ENCODE measurements around the gene ATP5PF. TPM values are rescaled to one million over a fixed set of nuclear protein-coding genes. Genes with fewer than 3 reads are reported as not detected.

The ATP5PF gene
- total and polyA plus RNA-seq, 2 donors (not counting 1 experiment from before 2014, with no cell fraction given): 36.6 to 58.3 TPM

- DNase-seq (no peak), ATAC-seq (ENCODE audit: low read depth) (no peak)
- no peak for TF ChIP-seq EZH2 (IDR thresholded peaks at IDR 0.05; ENCODE audit: borderline replicate concordance, insufficient read depth, low read depth, low read length, poor library complexity, severe bottlenecking)
- no peak for TF ChIP-seq CTCF (IDR thresholded peaks at IDR 0.05)
- CTCF ChIA-PET: no interaction called here
- intact Hi-C loops (cut with micrococcal nuclease): no loop called here
- Histone ChIP-seq H3K27me3 (replicated peaks in 1 of 4; ENCODE audit: control extremely low read depth in 1 of 4, control insufficient read depth in 3 of 4, insufficient read depth in 4 of 4, low read length in 3 of 4) (no peaks in the 10 kb centered on the region), H3K4me1 (ENCODE audit: control insufficient read depth in 2 of 2, insufficient read depth in 2 of 2, low read length in 2 of 2) (peaks cover 2 to 4% of the 10 kb centered on the region in 2 donors), H3K79me2 (ENCODE audit: control insufficient read depth, insufficient read depth, low read length) (peaks cover 4% of the 10 kb centered on the region), H3K4me3 (ENCODE audit: control extremely low read depth in 1 of 5, extremely low read depth in 1 of 5, insufficient read depth in 1 of 5, low read depth in 2 of 5, low read length in 4 of 5) (no peak overlapping the region), H3K36me3 (replicated peaks in 1 of 2; ENCODE audit: control extremely low read depth in 1 of 2, control insufficient read depth in 1 of 2, extremely low read depth in 1 of 2, insufficient read depth in 2 of 2, low read length in 1 of 2) (peaks cover 24 to 72% of the 10 kb centered on the region in 2 experiments), H3K27ac (ENCODE audit: low read length in 2 of 2) (no peak overlapping the region), H3K4me2 (replicated peaks; ENCODE audit: low read depth, low read length, poor library complexity, severe bottlenecking) (no peak overlapping the region), H3K9ac (ENCODE audit: low read length) (no peak overlapping the region), H2AFZ (ENCODE audit: insufficient read depth, low read depth, low read length, poor library complexity, severe bottlenecking) (no peak overlapping the region), H3K9me3 (ENCODE audit: control extremely low read depth in 1 of 3, control insufficient read depth in 2 of 3, insufficient read depth in 1 of 3, low read length in 2 of 3) (no peaks in the 10 kb centered on the region), H4K20me1 (ENCODE audit: control insufficient read depth, insufficient read depth, low read length, poor library complexity, severe bottlenecking) (peaks cover 14% of the 10 kb centered on the region)
- no peaks in the 10 kb centered on the region for H3K27me3 Mint-ChIP-seq
- no peaks in the 10 kb centered on the region for H3K9me3 Mint-ChIP-seq (ENCODE audit: insufficient read depth)
- no CpG with 5 or more reads among the region's 1 CpG for WGBS (ENCODE audit: insufficient coverage)
- H3K4me1 Mint-ChIP-seq: peaks cover 7% of the 10 kb centered on the region
- no peak overlapping the region for H3K4me3 Mint-ChIP-seq
- POLR2A ChIA-PET: no interaction called here
- no peak overlapping the region for H3K27ac Mint-ChIP-seq
These were observed 26.0 kb upstream of the ATP5PF start for GRCh38 chr21:25760677-25761076.

- Histone ChIP-seq H3K9me3 (ENCODE audit: control extremely low read depth in 1 of 3, control insufficient read depth in 2 of 3, insufficient read depth in 1 of 3, low read length in 2 of 3) (no peaks in the 10 kb centered on the region), H3K4me2 (replicated peaks; ENCODE audit: low read depth, low read length, poor library complexity, severe bottlenecking) (no peak overlapping the region), H3K9ac (ENCODE audit: low read length) (no peak overlapping the region), H3K4me1 (ENCODE audit: control insufficient read depth in 2 of 2, insufficient read depth in 2 of 2, low read length in 2 of 2) (peaks cover 2 to 4% of the 10 kb centered on the region in 2 donors), H3K79me2 (ENCODE audit: control insufficient read depth, insufficient read depth, low read length) (peaks cover 4% of the 10 kb centered on the region), H3K27me3 (replicated peaks in 1 of 4; ENCODE audit: control extremely low read depth in 1 of 4, control insufficient read depth in 3 of 4, insufficient read depth in 4 of 4, low read length in 3 of 4) (no peaks in the 10 kb centered on the region), H2AFZ (ENCODE audit: insufficient read depth, low read depth, low read length, poor library complexity, severe bottlenecking) (no peak overlapping the region), H4K20me1 (ENCODE audit: control insufficient read depth, insufficient read depth, low read length, poor library complexity, severe bottlenecking) (peaks cover 16% of the 10 kb centered on the region), H3K27ac (ENCODE audit: low read length in 2 of 2) (no peak overlapping the region), H3K36me3 (replicated peaks in 1 of 2; ENCODE audit: control extremely low read depth in 1 of 2, control insufficient read depth in 1 of 2, extremely low read depth in 1 of 2, insufficient read depth in 2 of 2, low read length in 1 of 2) (peaks cover 22 to 70% of the 10 kb centered on the region in 2 experiments), H3K4me3 (ENCODE audit: control extremely low read depth in 1 of 5, extremely low read depth in 1 of 5, insufficient read depth in 1 of 5, low read depth in 2 of 5, low read length in 4 of 5) (no peak overlapping the region)
- ChIA-PET CTCF (no interaction called here), POLR2A (no interaction called here)
- no peak overlapping the region for H3K4me3 Mint-ChIP-seq
- WGBS (ENCODE audit: insufficient coverage): 95% methylated on average over 2 of the region's 3 CpGs
- no peak for TF ChIP-seq EZH2 (IDR thresholded peaks at IDR 0.05; ENCODE audit: borderline replicate concordance, insufficient read depth, low read depth, low read length, poor library complexity, severe bottlenecking)
- H3K4me1 Mint-ChIP-seq: peaks cover 11% of the 10 kb centered on the region
- H3K27me3 Mint-ChIP-seq: no peaks in the 10 kb centered on the region
- ATAC-seq (ENCODE audit: low read depth) (no peak), DNase-seq (no peak)
- no peak overlapping the region for H3K27ac Mint-ChIP-seq
- intact Hi-C loops (cut with micrococcal nuclease): no loop called here
- H3K9me3 Mint-ChIP-seq (ENCODE audit: insufficient read depth): no peaks in the 10 kb centered on the region
These were observed 25.4 kb upstream of the ATP5PF start for GRCh38 chr21:25760061-25760460.
